Measurements from ENCODE around the gene APC2.

- TF ChIP-seq CTCF (IDR thresholded peaks at IDR 0.05; ENCODE audit: low read depth, low read length) (no peak), EZH2phosphoT487 (IDR thresholded peaks at IDR 0.05; ENCODE audit: low read depth) (no peak)
Observed at GRCh38 chr19:1424192-1424955, 25.5 kb upstream of the APC2 start.
